ENCODE results near the gene HAUS2. TPM values are rescaled to one million over a fixed set of nuclear protein-coding genes. Genes with fewer than 3 reads are reported as not detected.

The HAUS2 gene
- total and polyA plus RNA-seq, 10 of the 15 experiments (the other 5 are each of a cell fraction or from before 2014, with no cell fraction given), result 28.7 to 59.3 (median 40.6) TPM

DNA sequence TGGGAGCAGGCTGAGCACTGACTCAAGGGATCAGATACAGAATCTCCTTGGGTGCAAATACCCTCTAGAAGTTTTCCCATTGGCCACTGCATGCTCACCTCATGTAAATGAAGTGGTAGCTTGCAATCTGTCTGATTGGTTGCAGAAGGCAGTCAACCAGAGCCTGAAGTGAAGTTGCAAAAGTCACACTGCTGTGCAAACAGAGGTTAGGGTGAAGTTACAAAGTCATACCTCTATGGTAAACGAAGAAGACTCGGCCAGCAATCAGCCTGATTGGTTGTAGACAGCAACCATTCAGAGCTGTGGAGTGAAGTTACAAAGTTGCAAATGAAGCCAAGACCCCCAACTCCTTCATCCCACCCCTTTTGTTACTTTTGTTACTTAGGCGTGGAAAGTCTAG, 53.9 kb downstream of the HAUS2 start:
- peak overlapping the region; percentile 37; the same call in 1 of the 2 replicates for H3K4me2 ChIP-seq (ENCODE audit: control insufficient read depth, insufficient read depth)
- DNase-seq (ENCODE audit: low read depth, low spot score) (no peak), FAIRE-seq (no peak), ATAC-seq (no peak)
- H3K79me2 ChIP-seq (ENCODE audit: control insufficient read depth, insufficient read depth, low read length), result peaks cover 2% of the 10 kb centered on the region; the same call in 1 of the 2 replicates
- peaks cover 36% of the 10 kb centered on the region for H3K4me1 ChIP-seq (ENCODE audit: control insufficient read depth, insufficient read depth, low read length)
- no peaks in the 10 kb centered on the region for H4K20me1 ChIP-seq (ENCODE audit: control insufficient read depth, insufficient read depth)
- no peak overlapping the region for H3K27ac ChIP-seq (ENCODE audit: control insufficient read depth, insufficient read depth)
- in situ Hi-C loops (cut with MboI), result no loop called here
- RAD21 ChIA-PET (ENCODE audit: unreplicated experiment), result no interaction called here
- no peak overlapping the region for H3K4me3 ChIP-seq
- H3K27me3 ChIP-seq (replicated peaks in 1 of 2; ENCODE audit: control insufficient read depth in 2 of 2, insufficient read depth in 2 of 2, low read length in 1 of 2), result no peaks in the 10 kb centered on the region
- WGBS (ENCODE audit: insufficient coverage, insufficient replicate concordance, low lambda C conversion rate, missing lambda C conversion rate), result 90% methylated on average over 3 of the region's 3 CpGs
- peaks cover 11% of the 10 kb centered on the region for H3K9me3 ChIP-seq (replicated peaks; ENCODE audit: control insufficient read depth, insufficient read depth, low read length)
- POLR2A ChIA-PET, result no interaction called here
- TF ChIP-seq NFYB (IDR thresholded peaks at IDR 0.05; ENCODE audit: insufficient read depth, low read depth, low read length), result no peak
- no peak for TF ChIP-seq RAD51 (IDR thresholded peaks at IDR 0.05)
- TF ChIP-seq ZNF622 (IDR thresholded peaks at IDR 0.05), result no peak
- TF ChIP-seq NFIC (IDR thresholded peaks at IDR 0.05; ENCODE audit: low read depth, low read length), result no peak
- TF ChIP-seq KAT2A (conservative IDR thresholded peaks at IDR 0.05; ENCODE audit: control insufficient read depth, low read depth, low read length), result no peak
- TF ChIP-seq, protein P1, sequence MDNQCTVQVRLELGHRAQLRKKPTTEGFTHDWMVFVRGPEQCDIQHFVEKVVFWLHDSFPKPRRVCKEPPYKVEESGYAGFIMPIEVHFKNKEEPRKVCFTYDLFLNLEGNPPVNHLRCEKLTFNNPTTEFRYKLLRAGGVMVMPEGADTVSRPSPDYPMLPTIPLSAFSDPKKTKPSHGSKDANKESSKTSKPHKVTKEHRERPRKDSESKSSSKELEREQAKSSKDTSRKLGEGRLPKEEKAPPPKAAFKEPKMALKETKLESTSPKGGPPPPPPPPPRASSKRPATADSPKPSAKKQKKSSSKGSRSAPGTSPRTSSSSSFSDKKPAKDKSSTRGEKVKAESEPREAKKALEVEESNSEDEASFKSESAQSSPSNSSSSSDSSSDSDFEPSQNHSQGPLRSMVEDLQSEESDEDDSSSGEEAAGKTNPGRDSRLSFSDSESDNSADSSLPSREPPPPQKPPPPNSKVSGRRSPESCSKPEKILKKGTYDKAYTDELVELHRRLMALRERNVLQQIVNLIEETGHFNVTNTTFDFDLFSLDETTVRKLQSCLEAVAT (IDR thresholded peaks at IDR 0.05), result no peak
- no peak for TF ChIP-seq KLF5 (IDR thresholded peaks at IDR 0.05; ENCODE audit: partially characterized antibody)
- no peak for TF ChIP-seq DPF2 (IDR thresholded peaks at IDR 0.05)
- TF ChIP-seq SMAD5 (IDR thresholded peaks at IDR 0.05; ENCODE audit: low read depth), result no peak
- no peak for TF ChIP-seq ZNF384 (IDR thresholded peaks at IDR 0.05; ENCODE audit: borderline replicate concordance, low read depth, low read length)
- no peak for TF ChIP-seq NFYA (IDR thresholded peaks at IDR 0.05; ENCODE audit: borderline replicate concordance, low read depth, low read length)
- TF ChIP-seq STAT3 (IDR thresholded peaks at IDR 0.05; ENCODE audit: low read depth, low read length), result no peak
- no peak for TF ChIP-seq SP1 (IDR thresholded peaks at IDR 0.05; ENCODE audit: low read depth, low read length)
- SMC1A ChIA-PET (ENCODE audit: uncharacterized antibody, unreplicated experiment), result interaction anchor here (1.6 to 2.8 kb wide), 3 partner anchors 17 to 27 kb away, joined by 4 to 15 read pairs (median 6); partner anchors contain the start of gene STARD9
- intact Hi-C loops (cut with micrococcal nuclease; ENCODE audit: unreplicated experiment), result no loop called here
- BruUV-seq (replicated peaks), result no TSS peak
- no peaks in the 10 kb centered on the region; a peak in 1 of 4 replicates for H3K36me3 ChIP-seq (ENCODE audit: control insufficient read depth in 2 of 2, insufficient read depth in 2 of 2, low read length in 1 of 2)
- CTCF ChIA-PET, result no interaction called here
- H3K9ac ChIP-seq (ENCODE audit: control insufficient read depth, insufficient read depth, low read length), result no peak overlapping the region
- H2AFZ ChIP-seq (ENCODE audit: control insufficient read depth, low read depth, low read length), result no peak overlapping the region
